Liver (tissue), 9 donors: ENCODE measurements around the gene TIMM22. TPM values are rescaled to one million over a fixed set of nuclear protein-coding genes. Genes with fewer than 3 reads are reported as not detected.

Experiments
- DNase-seq: peaks from one replicate; pipeline ENCODE4 v3.0.0-alpha.2; 2017; ENCODE audit warnings: low spot score
- H3K27ac ChIP-seq, 2 donors: one replicate each; pipeline ENCODE4 v1.7.0; 2013; ENCODE audit warnings: inconsistent platforms in 2 of 2, low read length in 2 of 2, control low read depth in 1 of 2, low read depth in 1 of 2, mild to moderate bottlenecking in 1 of 2
- H3K27me3 ChIP-seq, 4 donors: one replicate each; pipeline versions ENCODE4 v1.6.1 to v1.7.0; 2013; ENCODE audit warnings: low read length in 3 of 4, inconsistent platforms in 1 of 4, mild to moderate bottlenecking in 1 of 4, moderate library complexity in 1 of 4; ENCODE audit not compliant: control insufficient read depth in 4 of 4, insufficient read depth in 4 of 4
- H3K36me3 ChIP-seq, 4 donors: one replicate each; pipeline versions ENCODE4 v1.6.1 to v1.7.0; 2013; ENCODE audit warnings: low read length in 3 of 4, mild to moderate bottlenecking in 3 of 4, low read depth in 1 of 4, moderate library complexity in 1 of 4; ENCODE audit not compliant: control insufficient read depth in 4 of 4, insufficient read depth in 3 of 4
- H3K4me1 ChIP-seq, 4 donors: one replicate each; pipeline versions ENCODE4 v1.6.1 to v1.7.0; 2013; ENCODE audit warnings: low read length in 3 of 4, mild to moderate bottlenecking in 3 of 4, moderate library complexity in 1 of 4; ENCODE audit not compliant: control insufficient read depth in 4 of 4, insufficient read depth in 4 of 4
- H3K4me3 ChIP-seq, 3 donors: one replicate each; pipeline versions ENCODE4 v1.6.1 to v1.7.0; 2013; ENCODE audit warnings: low read length in 3 of 3, control low read depth in 1 of 3, low read depth in 1 of 3, mild to moderate bottlenecking in 1 of 3
- H3K9ac ChIP-seq, 2 donors: one replicate each; pipeline ENCODE4 v1.7.0; 2013; ENCODE audit warnings: low read length in 2 of 2, mild to moderate bottlenecking in 2 of 2, moderate library complexity in 2 of 2, control low read depth in 1 of 2, low read depth in 1 of 2
- H3K9me3 ChIP-seq, 4 donors: one replicate each; pipeline versions ENCODE4 v1.6.1 to v1.7.0; 2013; ENCODE audit warnings: low read length in 3 of 4; ENCODE audit not compliant: control insufficient read depth in 4 of 4
- EGR1 ChIP-seq, 2 donors: IDR thresholded peaks; 2 replicates each; pipeline ENCODE4 v1.6.1; 2016 to 2018; ENCODE audit warnings: antibody characterized with exemption in 2 of 2, low read depth in 2 of 2
- FOXA1 ChIP-seq: IDR thresholded peaks from 2 replicates; pipeline ENCODE4 v1.6.1; 2016; ENCODE audit warnings: antibody characterized with exemption
- FOXA2 ChIP-seq: IDR thresholded peaks from 2 replicates; pipeline ENCODE4 v1.6.1; 2016; ENCODE audit warnings: antibody characterized with exemption
- GABPA ChIP-seq, 2 donors: IDR thresholded peaks in 1 of 2; conservative IDR thresholded peaks in 1 of 2; 2 replicates each; pipeline ENCODE4 v1.6.1; 2016; ENCODE audit warnings: antibody characterized with exemption in 2 of 2, mild to moderate bottlenecking in 1 of 2, moderate library complexity in 1 of 2
- HNF4A ChIP-seq, 2 donors: conservative IDR thresholded peaks; 2 replicates each; pipeline ENCODE4 v1.6.1; 2016; ENCODE audit warnings: antibody characterized with exemption in 2 of 2, mild to moderate bottlenecking in 2 of 2
- HNF4G ChIP-seq: IDR thresholded peaks from 2 replicates; pipeline ENCODE4 v1.6.1; 2016; ENCODE audit warnings: antibody characterized with exemption
- JUND ChIP-seq, 2 donors: IDR thresholded peaks; 2 replicates each; pipeline ENCODE4 v1.6.1; 2016; ENCODE audit warnings: antibody characterized with exemption in 2 of 2
- NR2F2 ChIP-seq: IDR thresholded peaks from 2 replicates; pipeline ENCODE4 v1.6.1; 2016; ENCODE audit warnings: antibody characterized with exemption
- RAD21 ChIP-seq, 2 donors: IDR thresholded peaks; 2 replicates each; pipeline ENCODE4 v1.6.1; 2016; ENCODE audit warnings: antibody characterized with exemption in 2 of 2, mild to moderate bottlenecking in 2 of 2
- RXRA ChIP-seq, 2 donors: IDR thresholded peaks; 2 replicates each; pipeline ENCODE4 v1.6.1; 2017 to 2018; ENCODE audit warnings: antibody characterized with exemption in 2 of 2, mild to moderate bottlenecking in 1 of 2
- SP1 ChIP-seq: IDR thresholded peaks from 2 replicates; pipeline ENCODE4 v1.6.1; 2018; ENCODE audit warnings: antibody characterized with exemption, mild to moderate bottlenecking
- TAF1 ChIP-seq: conservative IDR thresholded peaks from 2 replicates; pipeline ENCODE4 v1.6.1; 2016; ENCODE audit warnings: antibody characterized with exemption, mild to moderate bottlenecking
- YY1 ChIP-seq: IDR thresholded peaks from 2 replicates; pipeline ENCODE4 v1.6.1; 2016; ENCODE audit warnings: antibody characterized with exemption, mild to moderate bottlenecking
- WGBS: extraction: QIAGEN DNeasy Blood & Tissue Kit; methylation state at CpG from one replicate; pipeline ENCODE4 v1.1.7; 2013; 5-methylcytosine and 5-hydroxymethylcytosine counted together
- polyA plus RNA-seq, 2 donors: library from polyadenylated mRNA; stranded (reverse) in 1 of 2; unstranded in 1 of 2; fragments of 200-250 nt in 1 of 2; fragments of >200 nt in 1 of 2; fragmentation: Nextera tagmentation in 1 of 2; extraction: Ambion mirVana in 1 of 2; gene quantifications; one replicate each; pipeline versions ENCODE4 v1.2.1 to v1.2.3, GENCODE V29; 2013 to 2015
- total RNA-seq, 2 donors: library from RNA; depleted of rRNA; stranded (reverse); fragments of >200 nt; gene quantifications; one replicate each; pipeline ENCODE4 v1.2.3, GENCODE V29; 2014
- TF ChIP-seq, protein P1 (sequence below): IDR thresholded peaks from 2 replicates; pipeline ENCODE4 v1.6.1; 2016; ENCODE audit warnings: antibody characterized with exemption
- TF ChIP-seq, protein P2 (sequence below): IDR thresholded peaks from 2 replicates; pipeline ENCODE4 v1.6.1; 2016; ENCODE audit warnings: antibody characterized with exemption
- TF ChIP-seq, protein P3 (sequence below): fragments of 150-350 bp; IDR thresholded peaks from 2 replicates; pipeline ENCODE4 v1.5.1; 2017; ENCODE audit warnings: improper control_type of control experiment, low read depth, low read length; ENCODE audit not compliant: missing input control
- TF ChIP-seq, protein P4 (sequence below): IDR thresholded peaks from 2 replicates; pipeline ENCODE4 v1.6.1; 2016; ENCODE audit warnings: antibody characterized with exemption, mild to moderate bottlenecking
- TF ChIP-seq, protein P5 (sequence below): IDR thresholded peaks from 2 replicates; pipeline ENCODE4 v1.6.1; 2016; ENCODE audit warnings: antibody characterized with exemption
- donor health status: healthy.
- donor health status: healthy.
- donor health status: healthy.
- donor health status: healthy.
- donor health status: healthy.

The TIMM22 gene
- total and polyA plus RNA-seq, 4 donors = 4.4 to 5.0 (median 4.6) TPM

DNA sequence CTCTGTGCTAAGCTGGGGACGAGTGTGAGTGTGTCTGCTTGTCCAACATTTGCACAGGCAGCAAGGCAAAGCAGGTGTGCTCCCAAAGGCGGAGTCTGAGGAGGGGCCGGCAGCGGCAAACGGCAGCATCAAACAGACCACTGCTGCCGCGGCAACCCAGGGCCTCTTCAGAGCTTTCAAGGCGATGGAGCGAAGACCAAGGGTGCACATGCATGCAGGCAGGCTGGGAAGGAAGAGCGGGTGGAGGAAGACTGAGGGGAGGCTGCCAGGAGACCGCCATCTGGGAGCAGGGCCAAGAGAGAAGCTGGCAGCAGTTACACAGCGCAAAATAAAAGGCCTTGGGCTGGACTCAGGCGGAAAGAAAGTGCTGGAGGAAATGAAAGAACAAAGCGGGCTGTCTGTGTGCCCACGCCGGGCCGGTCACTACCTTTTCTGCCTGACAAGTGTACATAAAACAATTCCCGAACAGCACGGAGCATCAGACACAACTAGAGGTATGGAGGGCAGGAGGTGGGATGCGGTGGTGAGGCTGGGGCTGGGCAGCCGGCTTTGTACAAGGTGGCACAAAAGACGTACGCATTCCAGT is 8.5 kb downstream of the TIMM22 start:
- Histone ChIP-seq H3K36me3 (peaks cover 3 to 20% (median 13%) of the 10 kb centered on the region in 4 donors), H3K27ac (no peak overlapping the region), H3K9me3 (no peaks in the 10 kb centered on the region), H3K4me1 (peaks cover 2 to 26% (median 16%) of the 10 kb centered on the region in 4 donors), H3K27me3 (no peaks in the 10 kb centered on the region), H3K4me3 (no peak overlapping the region), H3K9ac (no peak overlapping the region)
- no peak for DNase-seq
- TF ChIP-seq, protein P1, sequence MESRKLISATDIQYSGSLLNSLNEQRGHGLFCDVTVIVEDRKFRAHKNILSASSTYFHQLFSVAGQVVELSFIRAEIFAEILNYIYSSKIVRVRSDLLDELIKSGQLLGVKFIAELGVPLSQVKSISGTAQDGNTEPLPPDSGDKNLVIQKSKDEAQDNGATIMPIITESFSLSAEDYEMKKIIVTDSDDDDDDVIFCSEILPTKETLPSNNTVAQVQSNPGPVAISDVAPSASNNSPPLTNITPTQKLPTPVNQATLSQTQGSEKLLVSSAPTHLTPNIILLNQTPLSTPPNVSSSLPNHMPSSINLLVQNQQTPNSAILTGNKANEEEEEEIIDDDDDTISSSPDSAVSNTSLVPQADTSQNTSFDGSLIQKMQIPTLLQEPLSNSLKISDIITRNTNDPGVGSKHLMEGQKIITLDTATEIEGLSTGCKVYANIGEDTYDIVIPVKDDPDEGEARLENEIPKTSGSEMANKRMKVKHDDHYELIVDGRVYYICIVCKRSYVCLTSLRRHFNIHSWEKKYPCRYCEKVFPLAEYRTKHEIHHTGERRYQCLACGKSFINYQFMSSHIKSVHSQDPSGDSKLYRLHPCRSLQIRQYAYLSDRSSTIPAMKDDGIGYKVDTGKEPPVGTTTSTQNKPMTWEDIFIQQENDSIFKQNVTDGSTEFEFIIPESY = no peak
- no peak for TF ChIP-seq YY1
- TF ChIP-seq, protein P2, sequence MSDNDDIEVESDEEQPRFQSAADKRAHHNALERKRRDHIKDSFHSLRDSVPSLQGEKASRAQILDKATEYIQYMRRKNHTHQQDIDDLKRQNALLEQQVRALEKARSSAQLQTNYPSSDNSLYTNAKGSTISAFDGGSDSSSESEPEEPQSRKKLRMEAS = no peak
- TF ChIP-seq FOXA2 = no peak
- TF ChIP-seq SP1 = no peak
- no peak for TF ChIP-seq RAD21 (IDR thresholded peaks at IDR 0.05)
- TF ChIP-seq EGR1 (IDR thresholded peaks at IDR 0.05; ENCODE audit: low read depth in 2 of 2) = no peak
- no peak for TF ChIP-seq GABPA (IDR thresholded peaks at IDR 0.05 in 1 of 2, conservative IDR thresholded peaks at IDR 0.05 in 1 of 2)
- TF ChIP-seq, protein P3, sequence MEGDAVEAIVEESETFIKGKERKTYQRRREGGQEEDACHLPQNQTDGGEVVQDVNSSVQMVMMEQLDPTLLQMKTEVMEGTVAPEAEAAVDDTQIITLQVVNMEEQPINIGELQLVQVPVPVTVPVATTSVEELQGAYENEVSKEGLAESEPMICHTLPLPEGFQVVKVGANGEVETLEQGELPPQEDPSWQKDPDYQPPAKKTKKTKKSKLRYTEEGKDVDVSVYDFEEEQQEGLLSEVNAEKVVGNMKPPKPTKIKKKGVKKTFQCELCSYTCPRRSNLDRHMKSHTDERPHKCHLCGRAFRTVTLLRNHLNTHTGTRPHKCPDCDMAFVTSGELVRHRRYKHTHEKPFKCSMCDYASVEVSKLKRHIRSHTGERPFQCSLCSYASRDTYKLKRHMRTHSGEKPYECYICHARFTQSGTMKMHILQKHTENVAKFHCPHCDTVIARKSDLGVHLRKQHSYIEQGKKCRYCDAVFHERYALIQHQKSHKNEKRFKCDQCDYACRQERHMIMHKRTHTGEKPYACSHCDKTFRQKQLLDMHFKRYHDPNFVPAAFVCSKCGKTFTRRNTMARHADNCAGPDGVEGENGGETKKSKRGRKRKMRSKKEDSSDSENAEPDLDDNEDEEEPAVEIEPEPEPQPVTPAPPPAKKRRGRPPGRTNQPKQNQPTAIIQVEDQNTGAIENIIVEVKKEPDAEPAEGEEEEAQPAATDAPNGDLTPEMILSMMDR = no peak
- no peak for TF ChIP-seq NR2F2
- TF ChIP-seq HNF4G = no peak
- no peak for TF ChIP-seq HNF4A (conservative IDR thresholded peaks at IDR 0.05)
- no peak for TF ChIP-seq FOXA1
- no peak for TF ChIP-seq JUND (IDR thresholded peaks at IDR 0.05)
- TF ChIP-seq RXRA (IDR thresholded peaks at IDR 0.05) = no peak
- TF ChIP-seq, protein P4, sequence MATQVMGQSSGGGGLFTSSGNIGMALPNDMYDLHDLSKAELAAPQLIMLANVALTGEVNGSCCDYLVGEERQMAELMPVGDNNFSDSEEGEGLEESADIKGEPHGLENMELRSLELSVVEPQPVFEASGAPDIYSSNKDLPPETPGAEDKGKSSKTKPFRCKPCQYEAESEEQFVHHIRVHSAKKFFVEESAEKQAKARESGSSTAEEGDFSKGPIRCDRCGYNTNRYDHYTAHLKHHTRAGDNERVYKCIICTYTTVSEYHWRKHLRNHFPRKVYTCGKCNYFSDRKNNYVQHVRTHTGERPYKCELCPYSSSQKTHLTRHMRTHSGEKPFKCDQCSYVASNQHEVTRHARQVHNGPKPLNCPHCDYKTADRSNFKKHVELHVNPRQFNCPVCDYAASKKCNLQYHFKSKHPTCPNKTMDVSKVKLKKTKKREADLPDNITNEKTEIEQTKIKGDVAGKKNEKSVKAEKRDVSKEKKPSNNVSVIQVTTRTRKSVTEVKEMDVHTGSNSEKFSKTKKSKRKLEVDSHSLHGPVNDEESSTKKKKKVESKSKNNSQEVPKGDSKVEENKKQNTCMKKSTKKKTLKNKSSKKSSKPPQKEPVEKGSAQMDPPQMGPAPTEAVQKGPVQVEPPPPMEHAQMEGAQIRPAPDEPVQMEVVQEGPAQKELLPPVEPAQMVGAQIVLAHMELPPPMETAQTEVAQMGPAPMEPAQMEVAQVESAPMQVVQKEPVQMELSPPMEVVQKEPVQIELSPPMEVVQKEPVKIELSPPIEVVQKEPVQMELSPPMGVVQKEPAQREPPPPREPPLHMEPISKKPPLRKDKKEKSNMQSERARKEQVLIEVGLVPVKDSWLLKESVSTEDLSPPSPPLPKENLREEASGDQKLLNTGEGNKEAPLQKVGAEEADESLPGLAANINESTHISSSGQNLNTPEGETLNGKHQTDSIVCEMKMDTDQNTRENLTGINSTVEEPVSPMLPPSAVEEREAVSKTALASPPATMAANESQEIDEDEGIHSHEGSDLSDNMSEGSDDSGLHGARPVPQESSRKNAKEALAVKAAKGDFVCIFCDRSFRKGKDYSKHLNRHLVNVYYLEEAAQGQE = no peak
- no peak for TF ChIP-seq TAF1
- TF ChIP-seq, protein P5, sequence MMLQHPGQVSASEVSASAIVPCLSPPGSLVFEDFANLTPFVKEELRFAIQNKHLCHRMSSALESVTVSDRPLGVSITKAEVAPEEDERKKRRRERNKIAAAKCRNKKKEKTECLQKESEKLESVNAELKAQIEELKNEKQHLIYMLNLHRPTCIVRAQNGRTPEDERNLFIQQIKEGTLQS = no peak
- 31% methylated on average over 23 of the region's 23 CpGs for WGBS
